H1 (cell line): Measurements from ENCODE around the gene ADGRV1. TPM values are rescaled to one million over a fixed set of nuclear protein-coding genes. Genes with fewer than 3 reads are reported as not detected.

ENCODE experiments used
- polyA plus RNA-seq, 7 experiments: library from polyadenylated mRNA; depleted of rRNA in 3 of 7; stranded (reverse) in 5 of 7; unstranded in 2 of 7; fragments of >200 nt in 5 of 7; fragments of 200-250 nt in 2 of 7; gene quantifications; 1 replicate in 5 of 7; 2 replicates in 1 of 7; 4 replicates in 1 of 7; pipeline versions ENCODE4 v1.2.1 to v1.2.3, GENCODE V29; 2011 to 2013; ENCODE audit warnings: missing spikeins in 2 of 7, mixed read lengths in 2 of 7
- total RNA-seq: library from RNA; stranded (reverse); fragmentation: NEBNext Ultra II Directional; extraction: Animal tissue kit (Norgen Biotek cat#: 25700); gene quantifications from 2 replicates; pipeline ENCODE4 v1.2.1, GENCODE V29; 2021
- TF ChIP-seq, protein P1 (sequence below): fragments of 300-600 bp; sonication (generic); IDR thresholded peaks from 2 replicates; pipeline ENCODE4 v1.7.1; 2012; ENCODE audit warnings: low read length, moderate library complexity, mild to moderate bottlenecking, inconsistent platforms; ENCODE audit not compliant: insufficient replicate concordance

Gene ADGRV1
- total and polyA plus RNA-seq, 2 of the 8 experiments (the other 6 are each of a cell fraction or from before 2014, with no cell fraction given): 53.1 to 62.2 TPM

DNA sequence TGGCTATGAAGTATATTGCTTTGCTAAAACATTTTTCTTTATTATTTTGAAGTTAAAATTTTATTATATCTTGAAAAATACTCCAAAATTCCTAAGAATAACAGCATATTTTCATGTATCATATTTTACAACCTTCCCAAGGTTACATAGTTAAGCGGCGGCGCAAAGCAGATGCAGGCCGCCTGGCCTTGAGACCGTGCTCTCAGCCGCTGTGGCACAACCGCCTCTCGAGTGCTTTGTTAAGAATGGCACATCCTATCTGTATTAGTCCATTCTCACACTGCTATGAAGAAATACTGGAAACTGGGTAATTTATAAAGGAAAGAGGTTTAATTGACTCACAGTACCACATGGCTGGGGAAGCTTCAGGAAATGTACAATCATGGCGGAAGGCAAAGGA is 595.7 kb downstream of the ADGRV1 start (continued):
- TF ChIP-seq, protein P1, sequence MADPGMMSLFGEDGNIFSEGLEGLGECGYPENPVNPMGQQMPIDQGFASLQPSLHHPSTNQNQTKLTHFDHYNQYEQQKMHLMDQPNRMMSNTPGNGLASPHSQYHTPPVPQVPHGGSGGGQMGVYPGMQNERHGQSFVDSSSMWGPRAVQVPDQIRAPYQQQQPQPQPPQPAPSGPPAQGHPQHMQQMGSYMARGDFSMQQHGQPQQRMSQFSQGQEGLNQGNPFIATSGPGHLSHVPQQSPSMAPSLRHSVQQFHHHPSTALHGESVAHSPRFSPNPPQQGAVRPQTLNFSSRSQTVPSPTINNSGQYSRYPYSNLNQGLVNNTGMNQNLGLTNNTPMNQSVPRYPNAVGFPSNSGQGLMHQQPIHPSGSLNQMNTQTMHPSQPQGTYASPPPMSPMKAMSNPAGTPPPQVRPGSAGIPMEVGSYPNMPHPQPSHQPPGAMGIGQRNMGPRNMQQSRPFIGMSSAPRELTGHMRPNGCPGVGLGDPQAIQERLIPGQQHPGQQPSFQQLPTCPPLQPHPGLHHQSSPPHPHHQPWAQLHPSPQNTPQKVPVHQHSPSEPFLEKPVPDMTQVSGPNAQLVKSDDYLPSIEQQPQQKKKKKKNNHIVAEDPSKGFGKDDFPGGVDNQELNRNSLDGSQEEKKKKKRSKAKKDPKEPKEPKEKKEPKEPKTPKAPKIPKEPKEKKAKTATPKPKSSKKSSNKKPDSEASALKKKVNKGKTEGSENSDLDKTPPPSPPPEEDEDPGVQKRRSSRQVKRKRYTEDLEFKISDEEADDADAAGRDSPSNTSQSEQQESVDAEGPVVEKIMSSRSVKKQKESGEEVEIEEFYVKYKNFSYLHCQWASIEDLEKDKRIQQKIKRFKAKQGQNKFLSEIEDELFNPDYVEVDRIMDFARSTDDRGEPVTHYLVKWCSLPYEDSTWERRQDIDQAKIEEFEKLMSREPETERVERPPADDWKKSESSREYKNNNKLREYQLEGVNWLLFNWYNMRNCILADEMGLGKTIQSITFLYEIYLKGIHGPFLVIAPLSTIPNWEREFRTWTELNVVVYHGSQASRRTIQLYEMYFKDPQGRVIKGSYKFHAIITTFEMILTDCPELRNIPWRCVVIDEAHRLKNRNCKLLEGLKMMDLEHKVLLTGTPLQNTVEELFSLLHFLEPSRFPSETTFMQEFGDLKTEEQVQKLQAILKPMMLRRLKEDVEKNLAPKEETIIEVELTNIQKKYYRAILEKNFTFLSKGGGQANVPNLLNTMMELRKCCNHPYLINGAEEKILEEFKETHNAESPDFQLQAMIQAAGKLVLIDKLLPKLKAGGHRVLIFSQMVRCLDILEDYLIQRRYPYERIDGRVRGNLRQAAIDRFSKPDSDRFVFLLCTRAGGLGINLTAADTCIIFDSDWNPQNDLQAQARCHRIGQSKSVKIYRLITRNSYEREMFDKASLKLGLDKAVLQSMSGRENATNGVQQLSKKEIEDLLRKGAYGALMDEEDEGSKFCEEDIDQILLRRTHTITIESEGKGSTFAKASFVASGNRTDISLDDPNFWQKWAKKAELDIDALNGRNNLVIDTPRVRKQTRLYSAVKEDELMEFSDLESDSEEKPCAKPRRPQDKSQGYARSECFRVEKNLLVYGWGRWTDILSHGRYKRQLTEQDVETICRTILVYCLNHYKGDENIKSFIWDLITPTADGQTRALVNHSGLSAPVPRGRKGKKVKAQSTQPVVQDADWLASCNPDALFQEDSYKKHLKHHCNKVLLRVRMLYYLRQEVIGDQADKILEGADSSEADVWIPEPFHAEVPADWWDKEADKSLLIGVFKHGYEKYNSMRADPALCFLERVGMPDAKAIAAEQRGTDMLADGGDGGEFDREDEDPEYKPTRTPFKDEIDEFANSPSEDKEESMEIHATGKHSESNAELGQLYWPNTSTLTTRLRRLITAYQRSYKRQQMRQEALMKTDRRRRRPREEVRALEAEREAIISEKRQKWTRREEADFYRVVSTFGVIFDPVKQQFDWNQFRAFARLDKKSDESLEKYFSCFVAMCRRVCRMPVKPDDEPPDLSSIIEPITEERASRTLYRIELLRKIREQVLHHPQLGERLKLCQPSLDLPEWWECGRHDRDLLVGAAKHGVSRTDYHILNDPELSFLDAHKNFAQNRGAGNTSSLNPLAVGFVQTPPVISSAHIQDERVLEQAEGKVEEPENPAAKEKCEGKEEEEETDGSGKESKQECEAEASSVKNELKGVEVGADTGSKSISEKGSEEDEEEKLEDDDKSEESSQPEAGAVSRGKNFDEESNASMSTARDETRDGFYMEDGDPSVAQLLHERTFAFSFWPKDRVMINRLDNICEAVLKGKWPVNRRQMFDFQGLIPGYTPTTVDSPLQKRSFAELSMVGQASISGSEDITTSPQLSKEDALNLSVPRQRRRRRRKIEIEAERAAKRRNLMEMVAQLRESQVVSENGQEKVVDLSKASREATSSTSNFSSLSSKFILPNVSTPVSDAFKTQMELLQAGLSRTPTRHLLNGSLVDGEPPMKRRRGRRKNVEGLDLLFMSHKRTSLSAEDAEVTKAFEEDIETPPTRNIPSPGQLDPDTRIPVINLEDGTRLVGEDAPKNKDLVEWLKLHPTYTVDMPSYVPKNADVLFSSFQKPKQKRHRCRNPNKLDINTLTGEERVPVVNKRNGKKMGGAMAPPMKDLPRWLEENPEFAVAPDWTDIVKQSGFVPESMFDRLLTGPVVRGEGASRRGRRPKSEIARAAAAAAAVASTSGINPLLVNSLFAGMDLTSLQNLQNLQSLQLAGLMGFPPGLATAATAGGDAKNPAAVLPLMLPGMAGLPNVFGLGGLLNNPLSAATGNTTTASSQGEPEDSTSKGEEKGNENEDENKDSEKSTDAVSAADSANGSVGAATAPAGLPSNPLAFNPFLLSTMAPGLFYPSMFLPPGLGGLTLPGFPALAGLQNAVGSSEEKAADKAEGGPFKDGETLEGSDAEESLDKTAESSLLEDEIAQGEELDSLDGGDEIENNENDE: no peak
- TF ChIP-seq, all 59 proteins: peak for 0
